T-helper 9 cell (primary cell): ENCODE results near the gene LRRC18.

ENCODE experiments used
- DNase-seq: peaks from one replicate; pipeline ENCODE4 v3.0.0-alpha.2; 2020

LRRC18 gene

DNA sequence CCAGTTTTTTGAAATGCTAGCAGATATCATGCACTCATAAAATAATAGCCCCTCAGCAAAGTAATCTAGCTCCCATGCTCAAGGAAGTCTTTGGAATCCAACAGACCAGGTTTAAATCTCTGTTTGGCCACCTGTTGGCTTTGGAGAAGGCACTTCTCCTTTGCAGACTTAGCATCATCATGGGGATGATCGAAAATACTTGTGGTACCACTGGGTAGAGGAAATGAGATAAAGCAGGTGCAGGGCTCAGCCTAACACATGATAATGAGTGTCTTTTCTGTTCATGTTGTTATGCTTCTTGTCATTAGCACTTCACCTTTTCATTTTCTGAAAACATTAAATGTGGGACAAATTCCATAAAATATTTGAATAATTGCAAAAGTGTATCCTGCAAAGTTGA, 67.4 kb downstream of the LRRC18 start:
- no peak for DNase-seq
